Stimulated activated effector memory CD8-positive, alpha-beta T cell treated with anti-CD3 and anti-CD28 coated beads, Interleukin-12 subunit alpha, Interleukin-12 subunit beta, amount 100 ng/mL, for 72 hours (primary cell): ENCODE results near the gene RPRD1A.

Experiments used
- ATAC-seq: fragments of 150-1000 bp; cut with Tn5 transposase; 2 replicates; pipeline ENCODE4 v1.10.0; 2021
- DNase-seq, 2 donors: peaks; one replicate each; pipeline ENCODE4 v3.0.0; 2021 to 2022; ENCODE audit warnings: low spot score in 2 of 2
- H3K27ac Mint-ChIP-seq: one replicate; pipeline ENCODE4 v1.8.0; 2022; ENCODE audit warnings: mild to moderate bottlenecking, mixed read lengths
- H3K36me3 Mint-ChIP-seq: one replicate; pipeline ENCODE4 v1.8.0; 2022; ENCODE audit warnings: mild to moderate bottlenecking, mixed read lengths
- H3K4me1 Mint-ChIP-seq: one replicate; pipeline ENCODE4 v1.8.0; 2022; ENCODE audit warnings: mixed read lengths
- H3K4me3 Mint-ChIP-seq: one replicate; pipeline ENCODE4 v1.8.0; 2022; ENCODE audit warnings: mild to moderate bottlenecking, mixed read lengths
- H3K9me3 Mint-ChIP-seq: one replicate; pipeline ENCODE4 v1.8.0; 2022; ENCODE audit warnings: mixed read lengths

Gene RPRD1A

DNA sequence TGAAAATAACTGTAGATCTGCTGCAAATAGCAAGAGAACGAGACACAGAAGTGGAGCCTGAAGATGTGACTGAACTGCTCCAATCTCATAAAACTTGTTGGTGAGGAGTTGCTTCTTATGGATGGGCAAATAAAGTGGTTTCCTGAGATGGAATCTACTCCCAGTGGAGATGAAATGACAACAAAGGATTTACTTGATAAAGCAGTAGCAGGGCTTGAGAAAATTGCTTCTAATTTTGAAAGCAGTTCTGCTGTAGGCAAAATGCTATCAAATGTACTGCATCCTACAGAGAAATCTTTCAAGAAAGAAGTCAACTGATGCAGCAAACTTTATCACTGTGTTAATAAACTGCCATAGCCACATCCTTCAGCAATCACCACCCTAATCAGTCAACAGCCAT, 44.0 kb downstream of the RPRD1A start:
- Mint-ChIP-seq H3K4me1 (no peaks in the 10 kb centered on the region), H3K9me3 (no peaks in the 10 kb centered on the region), H3K36me3 (peaks cover 25% of the 10 kb centered on the region), H3K27ac (no peak overlapping the region), H3K4me3 (no peak overlapping the region)
- DNase-seq: no peak
- no peak for ATAC-seq

DNA sequence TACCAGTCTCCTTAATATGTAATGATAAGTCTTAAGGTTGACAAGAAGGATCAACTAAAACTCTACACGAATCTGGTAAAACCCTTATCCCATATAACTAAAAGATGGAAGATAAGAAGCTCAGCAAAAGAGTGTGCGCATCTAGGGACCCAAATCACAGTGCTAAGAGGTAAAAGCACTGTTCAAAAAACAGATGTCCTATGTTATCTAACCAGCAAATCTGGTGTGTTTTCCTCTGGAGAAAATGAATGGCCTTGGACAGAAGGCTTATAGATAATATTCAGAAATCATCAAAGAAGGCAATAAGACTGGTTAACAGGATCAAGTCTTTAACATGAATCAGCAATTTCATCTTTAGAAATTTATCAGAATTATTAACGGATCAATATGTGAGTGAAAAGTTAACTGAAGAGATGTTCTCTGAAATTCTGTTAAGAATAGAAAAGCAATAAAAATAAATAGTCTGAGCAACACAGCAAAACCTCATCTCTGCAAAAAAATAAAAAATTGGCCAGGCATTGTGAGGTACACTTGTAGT, 47.1 kb downstream of the RPRD1A start:
- Mint-ChIP-seq H3K9me3 (no peaks in the 10 kb centered on the region), H3K36me3 (peaks cover 10% of the 10 kb centered on the region), H3K4me1 (peaks cover 4% of the 10 kb centered on the region), H3K4me3 (no peak overlapping the region), H3K27ac (no peak overlapping the region)
- DNase-seq (no peak), ATAC-seq (no peak)

DNA sequence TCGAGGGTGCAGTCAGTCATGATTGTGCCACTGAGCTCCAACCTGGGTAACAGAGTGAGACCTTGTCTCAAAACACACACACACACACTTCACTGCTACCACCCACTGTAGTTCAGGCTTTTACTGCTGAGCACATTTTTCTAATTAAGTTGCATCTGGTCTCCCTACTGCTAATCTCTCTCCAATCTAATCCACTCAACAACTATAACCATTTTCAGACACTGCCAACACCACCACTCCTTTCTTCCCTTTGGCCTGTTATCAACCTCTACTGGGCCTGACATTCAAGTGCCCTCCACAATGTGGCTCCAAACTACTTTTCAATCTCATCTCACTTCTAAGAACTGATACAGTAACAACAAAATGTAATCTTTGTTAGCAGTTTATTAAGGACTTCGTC, 50.1 kb downstream of the RPRD1A start:
- Mint-ChIP-seq H3K4me1 (peaks cover 4% of the 10 kb centered on the region), H3K36me3 (peaks cover 6% of the 10 kb centered on the region), H3K9me3 (no peaks in the 10 kb centered on the region), H3K4me3 (no peak overlapping the region), H3K27ac (no peak overlapping the region)
- ATAC-seq: no peak
- no peak for DNase-seq

DNA sequence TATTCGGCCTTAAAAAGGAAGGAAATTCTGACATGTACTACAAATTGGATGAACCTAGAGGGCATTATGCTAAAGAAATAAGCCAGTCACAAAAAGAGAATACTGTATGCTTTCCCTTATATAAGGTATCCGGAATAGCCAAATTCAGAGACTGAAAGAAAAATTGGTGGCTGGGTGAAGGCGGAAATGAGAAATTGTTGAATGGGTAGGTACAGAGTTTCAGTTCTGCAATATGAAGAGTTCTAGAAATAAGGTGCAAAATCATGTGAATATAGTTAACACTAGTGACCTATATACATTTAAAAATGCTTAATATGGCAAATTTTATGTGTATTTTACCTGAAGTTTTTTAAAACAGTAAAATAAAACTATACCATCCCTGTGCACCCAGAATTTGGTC, 51.7 kb downstream of the RPRD1A start:
- no peak for DNase-seq
- Mint-ChIP-seq H3K36me3 (peaks cover 6% of the 10 kb centered on the region), H3K27ac (no peak overlapping the region), H3K4me1 (peaks cover 4% of the 10 kb centered on the region), H3K4me3 (no peak overlapping the region), H3K9me3 (no peaks in the 10 kb centered on the region)
- no peak for ATAC-seq

DNA sequence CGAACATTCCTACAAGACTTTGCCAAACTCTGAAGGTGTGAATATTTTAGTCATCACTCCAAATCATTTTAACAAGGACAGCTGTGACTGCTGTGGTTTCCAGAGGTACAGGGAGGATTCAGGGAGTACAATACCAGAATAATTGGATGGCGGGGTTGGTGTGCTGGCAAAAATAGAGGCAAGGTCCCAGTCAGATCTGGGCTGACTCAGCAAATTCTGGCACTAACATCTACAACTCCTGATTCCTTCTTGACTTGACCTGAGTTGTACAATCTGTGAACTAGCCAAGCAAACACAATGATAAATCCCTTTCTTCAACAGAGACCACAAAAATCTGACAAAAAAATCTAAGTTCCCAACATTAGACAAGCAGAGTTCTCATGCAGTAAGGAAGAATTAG, 54.5 kb downstream of the RPRD1A start:
- H3K4me1 Mint-ChIP-seq: peaks cover 4% of the 10 kb centered on the region
- no peak overlapping the region for H3K27ac Mint-ChIP-seq
- no peak for DNase-seq
- peaks cover 6% of the 10 kb centered on the region for H3K36me3 Mint-ChIP-seq
- no peak for ATAC-seq
- no peak overlapping the region for H3K4me3 Mint-ChIP-seq
- no peaks in the 10 kb centered on the region for H3K9me3 Mint-ChIP-seq

DNA sequence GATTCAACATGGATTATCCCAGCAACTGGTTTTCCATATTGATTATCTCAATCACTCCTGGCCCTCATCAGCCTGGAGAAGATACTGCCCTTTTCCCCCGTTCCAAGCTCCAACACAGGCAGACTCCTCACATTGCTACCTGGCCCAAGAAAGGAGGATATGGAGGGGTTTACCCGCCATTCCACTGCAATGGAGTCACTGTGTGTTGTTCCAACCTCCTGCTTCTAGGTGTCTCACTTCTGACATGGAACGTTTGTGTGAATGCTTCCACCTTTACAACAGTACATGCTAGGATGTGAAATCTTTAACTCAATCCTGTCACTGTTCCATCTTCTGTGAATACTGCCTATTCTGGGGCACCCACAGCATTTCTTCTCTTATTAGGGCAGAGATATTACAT, 58.1 kb downstream of the RPRD1A start:
- ATAC-seq (no peak), DNase-seq (no peak)
- Mint-ChIP-seq H3K27ac (no peak overlapping the region), H3K4me3 (no peak overlapping the region), H3K9me3 (no peaks in the 10 kb centered on the region), H3K36me3 (no peaks in the 10 kb centered on the region), H3K4me1 (no peaks in the 10 kb centered on the region)

DNA sequence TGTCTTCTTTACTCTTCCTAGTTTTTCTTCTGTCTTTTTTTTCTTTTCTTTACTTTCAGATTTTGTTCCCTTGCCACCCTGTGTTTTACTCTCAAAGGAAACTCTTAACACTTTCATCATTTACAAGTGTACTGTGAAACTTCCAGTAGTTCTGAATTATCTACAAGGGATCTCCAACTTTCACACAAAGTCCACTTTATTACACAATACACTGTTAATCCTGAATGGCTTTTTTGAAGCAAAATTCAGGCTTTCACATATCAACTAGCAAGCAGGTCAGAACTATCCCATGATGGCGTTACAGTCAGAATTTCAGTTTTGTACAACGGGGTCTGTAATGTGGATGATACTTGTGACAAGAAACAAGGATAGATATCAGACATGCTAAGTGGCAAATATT, 60.4 kb downstream of the RPRD1A start:
- Mint-ChIP-seq H3K27ac (no peak overlapping the region), H3K36me3 (no peaks in the 10 kb centered on the region), H3K4me3 (no peak overlapping the region), H3K4me1 (no peaks in the 10 kb centered on the region), H3K9me3 (no peaks in the 10 kb centered on the region)
- ATAC-seq (no peak), DNase-seq (no peak)

DNA sequence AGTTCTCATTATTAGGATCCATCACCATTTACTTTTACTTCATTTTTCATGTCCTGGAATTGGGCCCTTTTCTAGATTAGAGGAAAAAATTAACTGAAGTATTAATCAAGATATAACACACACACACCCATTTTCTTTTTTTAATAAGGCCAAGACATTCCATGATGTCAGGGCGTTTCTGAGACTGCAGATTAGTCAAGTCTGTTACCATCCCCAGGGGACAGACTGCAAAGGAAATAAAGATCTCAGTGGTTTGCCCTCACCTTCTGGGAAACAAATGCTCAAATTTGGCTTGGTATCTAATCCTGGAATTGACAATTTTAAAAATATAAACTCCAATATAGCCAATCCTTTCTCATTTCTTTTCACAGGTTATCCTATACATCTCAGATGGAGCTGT, 67.4 kb downstream of the RPRD1A start:
- no peak for DNase-seq
- no peaks in the 10 kb centered on the region for H3K9me3 Mint-ChIP-seq
- H3K4me3 Mint-ChIP-seq: no peak overlapping the region
- no peak overlapping the region for H3K27ac Mint-ChIP-seq
- no peaks in the 10 kb centered on the region for H3K4me1 Mint-ChIP-seq
- no peaks in the 10 kb centered on the region for H3K36me3 Mint-ChIP-seq
- ATAC-seq: no peak

DNA sequence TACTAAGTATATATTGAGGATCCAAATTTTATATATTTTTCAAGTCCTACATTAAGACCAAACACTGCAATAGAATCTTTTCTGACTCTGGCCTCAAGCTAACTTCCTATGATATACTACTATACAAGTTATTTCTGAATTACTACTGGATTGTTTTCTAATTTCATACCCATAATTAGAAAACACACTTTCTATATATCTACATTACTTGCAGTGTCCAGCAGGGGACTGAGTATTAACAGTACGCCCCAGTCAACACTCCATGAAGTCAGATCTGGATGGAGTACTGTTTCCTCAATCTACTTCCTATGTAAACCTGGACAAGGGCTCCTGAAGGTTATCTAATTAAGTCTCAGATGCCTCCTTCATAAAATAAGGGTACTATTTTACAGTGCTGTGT, 68.4 kb downstream of the RPRD1A start:
- no peak overlapping the region for H3K27ac Mint-ChIP-seq
- H3K36me3 Mint-ChIP-seq: no peaks in the 10 kb centered on the region
- H3K9me3 Mint-ChIP-seq: no peaks in the 10 kb centered on the region
- no peak overlapping the region for H3K4me3 Mint-ChIP-seq
- H3K4me1 Mint-ChIP-seq: no peaks in the 10 kb centered on the region
- ATAC-seq (no peak), DNase-seq (no peak)

DNA sequence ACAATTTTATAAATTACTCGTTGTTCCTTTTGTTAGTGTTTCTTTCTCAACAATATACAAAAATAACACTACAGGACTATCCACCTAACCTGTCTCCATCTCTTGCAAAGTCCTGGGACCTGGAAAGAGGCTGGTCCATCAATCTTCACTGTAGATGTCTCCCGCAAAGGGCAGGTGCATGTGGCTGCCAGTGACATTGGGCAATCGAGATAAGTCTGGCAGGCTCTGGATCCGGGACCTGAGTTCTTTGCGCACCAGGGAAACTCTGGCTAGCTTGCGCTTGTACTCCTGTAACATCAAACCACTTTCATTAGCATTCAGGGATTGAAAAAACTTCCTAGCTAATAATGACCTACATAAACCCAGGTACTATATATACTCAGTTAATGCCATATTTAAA, 74.3 kb downstream of the RPRD1A start:
- H3K36me3 Mint-ChIP-seq: peaks cover 6% of the 10 kb centered on the region
- no peaks in the 10 kb centered on the region for H3K9me3 Mint-ChIP-seq
- DNase-seq (no peak), ATAC-seq (no peak)
- H3K4me3 Mint-ChIP-seq: no peak overlapping the region
- H3K27ac Mint-ChIP-seq: no peak overlapping the region
- H3K4me1 Mint-ChIP-seq: no peaks in the 10 kb centered on the region

DNA sequence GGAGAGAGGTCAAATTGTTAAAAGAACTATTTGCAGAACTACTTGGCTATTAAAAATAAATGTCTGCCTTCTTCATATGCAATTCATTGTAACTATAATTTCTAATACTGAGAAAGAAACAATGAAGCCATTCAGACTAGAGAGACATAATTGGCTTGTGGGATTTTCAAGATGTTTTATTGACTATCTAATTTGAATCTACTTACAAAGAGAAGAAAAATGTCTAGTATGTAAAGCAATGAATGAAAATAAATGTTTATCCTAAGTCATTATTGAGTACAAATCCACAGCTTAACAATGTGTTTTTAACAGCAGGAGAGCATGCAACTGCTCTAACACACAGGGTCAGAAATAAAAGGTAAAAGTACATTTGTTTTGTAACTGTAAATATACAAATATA, 75.7 kb downstream of the RPRD1A start:
- Mint-ChIP-seq H3K4me3 (no peak overlapping the region), H3K36me3 (peaks cover 6% of the 10 kb centered on the region), H3K27ac (no peak overlapping the region), H3K4me1 (no peaks in the 10 kb centered on the region), H3K9me3 (no peaks in the 10 kb centered on the region)
- no peak for DNase-seq
- ATAC-seq: no peak

DNA sequence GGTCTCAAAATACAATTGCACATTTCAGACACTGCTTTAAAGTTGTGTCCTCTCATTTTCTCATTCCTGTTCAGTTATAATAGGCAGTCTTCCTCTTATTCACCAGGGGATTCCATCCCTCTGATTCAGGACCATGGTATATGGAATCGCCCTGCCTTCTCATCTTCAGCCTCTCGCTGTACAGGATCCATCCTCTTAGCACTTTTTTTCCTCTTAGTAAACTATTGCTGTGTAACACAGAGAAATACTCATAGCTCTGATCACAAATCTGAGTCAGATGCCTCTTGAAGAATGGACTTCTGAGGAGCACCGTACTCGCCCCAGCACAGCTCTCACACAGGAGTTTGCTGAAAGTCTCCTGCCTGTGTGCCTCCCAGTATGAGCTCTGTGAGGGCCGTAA, 83.5 kb downstream of the RPRD1A start:
- no peak for DNase-seq
- Mint-ChIP-seq H3K4me3 (no peak overlapping the region), H3K9me3 (no peaks in the 10 kb centered on the region), H3K4me1 (no peaks in the 10 kb centered on the region), H3K36me3 (peaks cover 38% of the 10 kb centered on the region), H3K27ac (no peak overlapping the region)
- no peak for ATAC-seq

DNA sequence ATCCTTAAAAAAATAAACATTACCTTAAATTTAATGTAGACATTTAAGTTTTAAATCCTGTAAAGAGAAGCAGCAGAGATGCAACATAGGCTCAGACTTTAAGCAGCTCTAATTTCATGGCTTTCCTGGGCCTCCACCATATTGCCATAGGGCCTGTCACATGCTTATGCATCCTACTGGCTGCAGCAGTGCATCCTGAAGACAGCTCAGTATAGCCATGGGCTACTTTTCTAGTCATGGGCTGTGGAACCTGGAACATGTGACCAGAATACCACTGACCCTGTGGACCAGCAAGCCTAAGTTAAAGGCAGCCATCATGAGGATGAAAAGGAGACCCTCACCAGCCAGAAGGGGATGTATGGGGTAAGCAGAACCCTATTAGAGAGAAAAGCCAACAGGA, 84.2 kb downstream of the RPRD1A start:
- no peak overlapping the region for H3K27ac Mint-ChIP-seq
- ATAC-seq (no peak), DNase-seq (no peak)
- H3K4me3 Mint-ChIP-seq: no peak overlapping the region
- no peaks in the 10 kb centered on the region for H3K9me3 Mint-ChIP-seq
- H3K36me3 Mint-ChIP-seq: peaks cover 45% of the 10 kb centered on the region
- H3K4me1 Mint-ChIP-seq: no peaks in the 10 kb centered on the region

DNA sequence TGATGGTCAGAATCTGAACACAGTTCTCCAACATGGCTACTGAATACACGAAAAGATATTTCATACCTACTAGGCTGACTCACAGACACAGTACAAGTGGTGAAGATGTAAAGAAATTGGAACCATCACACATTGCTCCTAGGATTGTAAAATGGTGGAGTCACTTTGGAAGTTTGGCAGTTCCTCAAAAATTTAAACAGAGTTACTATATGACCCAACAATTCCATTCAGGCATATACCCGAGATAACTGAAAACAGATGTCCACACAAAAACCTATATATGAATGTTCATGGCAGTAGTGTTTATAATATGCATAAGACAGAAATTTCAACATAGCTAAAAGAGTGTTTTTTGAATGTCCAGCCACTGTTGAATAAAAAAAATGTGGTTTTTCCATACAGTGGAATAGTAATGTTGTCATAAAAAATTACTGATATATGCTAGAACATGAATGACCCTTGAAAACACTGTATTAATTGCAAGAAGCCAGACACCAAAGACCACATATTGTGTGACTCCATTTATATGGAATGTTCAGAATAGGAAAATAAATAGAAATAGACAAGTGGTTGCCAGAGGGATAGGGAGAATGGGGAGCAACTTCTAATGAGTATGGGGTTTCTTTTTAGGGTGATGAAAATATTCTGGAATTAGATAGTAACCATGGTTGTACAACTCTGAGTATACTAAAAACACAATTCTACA, 84.8 kb downstream of the RPRD1A start:
- DNase-seq: no peak
- no peak overlapping the region for H3K4me3 Mint-ChIP-seq
- peaks cover 51% of the 10 kb centered on the region for H3K36me3 Mint-ChIP-seq
- H3K4me1 Mint-ChIP-seq: no peaks in the 10 kb centered on the region
- no peaks in the 10 kb centered on the region for H3K9me3 Mint-ChIP-seq
- no peak overlapping the region for H3K27ac Mint-ChIP-seq
- ATAC-seq: no peak

DNA sequence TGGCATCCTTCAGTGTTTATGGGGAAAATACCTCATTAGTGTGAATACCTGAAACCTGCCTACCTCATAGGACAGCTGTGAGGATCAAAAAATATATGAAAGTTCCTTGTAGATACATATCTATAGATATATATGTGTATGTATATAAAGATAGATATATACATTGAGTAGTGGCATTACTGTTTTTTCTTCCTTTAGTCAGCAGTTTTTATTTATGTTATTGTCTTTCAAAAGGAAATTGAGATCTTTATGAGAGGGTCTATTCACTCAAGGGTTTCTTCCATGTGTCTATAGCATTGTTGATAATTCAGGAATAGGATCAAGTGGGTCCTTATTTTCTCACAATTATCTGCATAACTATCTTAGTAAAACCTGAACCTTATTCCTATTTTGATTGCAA, 88.2 kb downstream of the RPRD1A start:
- Mint-ChIP-seq H3K36me3 (peaks cover 84% of the 10 kb centered on the region), H3K27ac (no peak overlapping the region)
- no peak for DNase-seq

DNA sequence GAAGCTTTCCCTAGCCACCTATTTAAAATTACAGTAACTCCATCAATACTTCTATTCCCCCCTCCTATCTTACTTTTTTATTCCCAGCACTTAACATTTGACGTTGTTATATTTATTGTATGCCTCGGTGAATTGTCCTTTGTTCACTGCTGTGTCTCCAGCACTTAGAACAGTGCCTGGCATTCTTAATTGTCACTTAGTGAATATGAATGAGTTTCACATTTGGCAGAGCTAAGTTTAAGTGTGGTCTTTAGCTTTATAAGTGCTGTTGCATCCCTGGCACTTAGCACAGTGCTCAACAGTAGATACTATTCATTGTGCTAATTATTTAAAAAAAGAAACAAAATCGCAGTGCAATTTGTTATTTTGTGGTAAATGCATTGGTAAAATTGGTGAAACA, 93.2 kb downstream of the RPRD1A start:
- Mint-ChIP-seq H3K36me3 (peaks cover 56% of the 10 kb centered on the region), H3K9me3 (no peaks in the 10 kb centered on the region), H3K4me1 (peaks cover 32% of the 10 kb centered on the region), H3K4me3 (peak overlapping the region; percentile 91), H3K27ac (peak overlapping the region; percentile 92)
- DNase-seq (no peak), ATAC-seq (no peak)

More for the DNA sequence above, 88.2 kb downstream of the RPRD1A start:
- no peaks in the 10 kb centered on the region for H3K9me3 Mint-ChIP-seq
- peaks cover 3% of the 10 kb centered on the region for H3K4me1 Mint-ChIP-seq
- no peak for ATAC-seq
- no peak overlapping the region for H3K4me3 Mint-ChIP-seq

DNA sequence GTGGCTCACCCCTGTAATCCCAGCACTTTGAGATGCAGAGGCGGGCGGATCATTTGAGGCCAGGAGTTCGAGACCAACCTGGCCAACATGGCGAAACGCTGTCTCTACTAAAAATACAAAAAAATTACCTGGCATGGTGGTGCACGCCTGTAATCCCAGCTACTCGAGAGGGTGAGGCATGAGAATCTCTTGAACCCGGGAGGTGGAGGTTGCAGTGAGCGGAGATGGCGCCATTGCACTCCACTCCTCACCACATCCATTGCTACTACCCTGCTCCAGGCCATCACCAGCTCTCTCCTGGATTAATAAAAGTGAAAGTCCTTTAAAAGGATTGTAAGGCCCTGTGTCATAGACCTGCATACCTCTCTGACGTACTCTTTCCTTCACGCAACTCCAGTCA, 93.7 kb downstream of the RPRD1A start:
- H3K9me3 Mint-ChIP-seq: no peaks in the 10 kb centered on the region
- no peak for DNase-seq
- H3K4me1 Mint-ChIP-seq: peaks cover 32% of the 10 kb centered on the region
- ATAC-seq: no peak
- H3K4me3 Mint-ChIP-seq: peak overlapping the region; percentile 91
- H3K27ac Mint-ChIP-seq: peak overlapping the region; percentile 92
- H3K36me3 Mint-ChIP-seq: peaks cover 51% of the 10 kb centered on the region
